Measurements from ENCODE around the gene ARMC2.

The ARMC2 gene

DNA sequence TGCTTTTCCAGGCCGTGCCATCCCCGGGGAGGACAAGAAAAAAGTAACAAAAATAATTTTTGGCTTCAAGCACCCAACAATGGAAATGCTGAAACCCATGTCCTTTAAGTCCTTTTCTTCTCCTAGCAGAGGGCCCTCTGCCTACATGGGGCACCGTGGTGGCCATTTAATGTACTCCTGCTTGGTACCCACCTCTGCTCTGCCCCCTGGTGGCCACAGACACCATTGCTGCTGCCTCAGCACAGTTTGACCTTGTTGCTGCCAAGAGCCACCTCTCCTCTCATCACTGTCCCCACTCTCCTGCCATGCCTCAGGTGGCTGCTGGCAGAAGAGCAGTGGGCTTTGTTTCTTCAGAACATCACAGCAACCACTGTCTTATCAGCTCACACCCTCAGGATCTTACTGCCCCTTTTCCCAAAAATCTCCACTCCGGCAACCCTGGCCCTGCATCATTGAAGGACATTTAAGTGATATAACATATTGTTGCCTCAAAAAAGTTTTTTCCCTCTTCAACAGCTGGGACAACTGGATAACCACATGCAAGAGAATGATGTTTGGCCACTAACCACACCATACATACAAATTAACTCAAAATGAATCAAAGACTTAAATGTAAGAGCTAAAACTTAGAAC lies 12.9 kb upstream of the ARMC2 start:
- Histone ChIP-seq H3K9ac (ENCODE audit: low read length) (no peak overlapping the region), H3K36me3 (ENCODE audit: insufficient read depth, low read length) (no peaks in the 10 kb centered on the region), H3K9me3 (ENCODE audit: low read length) (no peaks in the 10 kb centered on the region), H3K4me3 (ENCODE audit: low read depth in 1 of 2, low read length in 2 of 2) (no peak overlapping the region), H3K4me1 (ENCODE audit: insufficient read depth, low read length) (no peaks in the 10 kb centered on the region), H3K27me3 (ENCODE audit: control insufficient read depth in 1 of 2, insufficient read depth in 2 of 2, low read length in 2 of 2) (no peaks in the 10 kb centered on the region), H3K27ac (ENCODE audit: low read depth, low read length) (no peak overlapping the region)

DNA sequence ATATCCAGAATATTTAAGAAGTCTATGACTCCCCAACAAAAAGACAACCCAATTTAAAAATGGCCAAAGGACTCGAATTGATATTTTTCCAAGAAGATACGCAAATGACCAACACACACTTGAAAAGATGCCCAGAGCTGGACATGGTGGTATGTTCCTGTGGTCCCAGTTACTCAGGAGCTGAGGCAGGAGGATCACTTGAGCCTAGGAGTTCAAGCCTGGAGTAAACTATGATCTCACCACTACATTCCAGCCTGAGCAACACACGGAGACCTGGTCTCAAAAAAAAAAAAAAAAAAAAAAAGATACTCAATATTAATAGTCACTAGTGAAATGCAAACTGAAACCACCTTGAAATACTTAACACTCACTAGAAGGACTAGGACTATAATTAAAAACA lies 12.2 kb upstream of the ARMC2 start:
- H3K27me3 ChIP-seq (ENCODE audit: control insufficient read depth in 1 of 2, insufficient read depth in 2 of 2, low read length in 2 of 2), result no peaks in the 10 kb centered on the region
- H3K4me1 ChIP-seq (ENCODE audit: insufficient read depth, low read length), result no peaks in the 10 kb centered on the region
- H3K36me3 ChIP-seq (ENCODE audit: insufficient read depth, low read length), result no peaks in the 10 kb centered on the region
- H3K27ac ChIP-seq (ENCODE audit: low read depth, low read length), result no peak overlapping the region
- no peak overlapping the region for H3K4me3 ChIP-seq (ENCODE audit: low read depth in 1 of 2, low read length in 2 of 2)
- H3K9me3 ChIP-seq (ENCODE audit: low read length), result no peaks in the 10 kb centered on the region
- no peak overlapping the region for H3K9ac ChIP-seq (ENCODE audit: low read length)

DNA sequence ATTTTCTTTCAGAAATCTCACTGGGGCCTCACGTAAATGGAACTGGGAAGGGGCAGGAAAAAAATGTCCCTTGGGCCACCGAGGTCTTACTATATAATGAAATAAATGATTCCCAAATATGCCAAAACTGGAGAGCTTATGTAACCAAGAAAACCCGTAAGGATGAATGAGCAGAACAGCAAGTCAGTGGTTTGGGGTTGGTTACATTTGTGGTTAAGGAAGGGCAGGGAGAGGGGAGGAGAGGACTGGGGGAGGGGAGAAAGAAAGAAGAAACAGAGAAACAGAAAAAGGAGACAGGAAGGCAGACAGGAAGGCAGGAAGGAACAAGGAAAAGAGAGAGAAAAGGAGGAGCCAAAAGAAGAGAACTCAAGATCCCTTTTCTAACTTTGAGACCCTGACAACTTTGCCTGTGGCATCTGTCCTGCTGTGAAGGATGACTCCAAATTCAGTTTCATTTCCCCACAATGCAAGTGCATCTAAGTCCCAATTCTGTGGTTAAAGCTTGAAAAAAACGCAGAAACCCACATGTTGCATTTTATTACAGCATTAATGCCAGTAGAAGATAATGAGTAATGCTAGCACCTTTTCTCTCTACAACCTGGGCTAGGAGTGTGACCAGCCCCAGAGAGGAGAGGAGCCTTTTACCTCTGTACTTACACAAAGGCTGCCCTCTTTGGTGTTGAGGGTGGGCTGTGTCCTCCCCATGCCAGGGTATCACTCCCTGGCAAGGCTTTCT lies 10.8 kb upstream of the ARMC2 start:
- Histone ChIP-seq H3K4me3 (ENCODE audit: low read depth in 1 of 2, low read length in 2 of 2) (no peak overlapping the region), H3K36me3 (ENCODE audit: insufficient read depth, low read length) (no peaks in the 10 kb centered on the region), H3K9me3 (ENCODE audit: low read length) (no peaks in the 10 kb centered on the region), H3K9ac (ENCODE audit: low read length) (no peak overlapping the region), H3K27ac (ENCODE audit: low read depth, low read length) (no peak overlapping the region), H3K27me3 (ENCODE audit: control insufficient read depth in 1 of 2, insufficient read depth in 2 of 2, low read length in 2 of 2) (no peaks in the 10 kb centered on the region), H3K4me1 (ENCODE audit: insufficient read depth, low read length) (no peaks in the 10 kb centered on the region)

DNA sequence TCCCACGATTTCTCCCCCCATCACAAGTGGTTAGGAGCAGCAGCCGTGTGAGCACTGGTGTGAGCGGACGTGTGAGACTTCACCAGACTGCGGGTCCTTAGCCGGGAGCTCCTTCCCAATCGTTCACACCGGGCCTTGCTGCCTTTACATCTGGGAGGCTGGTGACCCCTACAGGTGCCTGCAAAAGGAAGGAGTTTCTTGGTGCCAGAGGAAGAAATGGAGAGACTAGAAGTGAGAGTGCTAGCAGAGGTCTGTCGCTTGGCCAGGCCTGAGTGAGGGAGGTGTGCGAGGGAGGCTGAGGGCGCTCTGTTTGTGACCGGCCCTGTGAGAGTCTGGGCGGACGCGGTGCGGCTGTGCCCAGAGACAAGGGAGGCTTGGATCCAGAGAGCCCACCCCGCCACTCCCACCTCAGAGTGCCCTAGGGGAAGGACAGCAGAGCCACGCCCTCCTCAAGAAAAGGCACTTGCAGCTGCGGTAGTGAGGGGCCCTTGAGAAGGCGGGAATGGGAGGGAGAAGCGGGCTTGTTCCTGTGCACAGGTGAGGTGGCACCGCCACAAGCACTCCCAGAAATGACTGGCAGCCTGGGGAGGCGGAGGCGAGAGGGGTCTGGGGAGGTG lies 10.0 kb upstream of the ARMC2 start:
- H3K4me1 ChIP-seq (ENCODE audit: insufficient read depth, low read length), result no peaks in the 10 kb centered on the region
- no peaks in the 10 kb centered on the region for H3K9me3 ChIP-seq (ENCODE audit: low read length)
- H3K36me3 ChIP-seq (ENCODE audit: insufficient read depth, low read length), result no peaks in the 10 kb centered on the region
- H3K9ac ChIP-seq (ENCODE audit: low read length), result no peak overlapping the region
- H3K27me3 ChIP-seq (ENCODE audit: control insufficient read depth in 1 of 2, insufficient read depth in 2 of 2, low read length in 2 of 2), result no peaks in the 10 kb centered on the region
- H3K27ac ChIP-seq (ENCODE audit: low read depth, low read length), result no peak overlapping the region
- no peak overlapping the region for H3K4me3 ChIP-seq (ENCODE audit: low read depth in 1 of 2, low read length in 2 of 2)

DNA sequence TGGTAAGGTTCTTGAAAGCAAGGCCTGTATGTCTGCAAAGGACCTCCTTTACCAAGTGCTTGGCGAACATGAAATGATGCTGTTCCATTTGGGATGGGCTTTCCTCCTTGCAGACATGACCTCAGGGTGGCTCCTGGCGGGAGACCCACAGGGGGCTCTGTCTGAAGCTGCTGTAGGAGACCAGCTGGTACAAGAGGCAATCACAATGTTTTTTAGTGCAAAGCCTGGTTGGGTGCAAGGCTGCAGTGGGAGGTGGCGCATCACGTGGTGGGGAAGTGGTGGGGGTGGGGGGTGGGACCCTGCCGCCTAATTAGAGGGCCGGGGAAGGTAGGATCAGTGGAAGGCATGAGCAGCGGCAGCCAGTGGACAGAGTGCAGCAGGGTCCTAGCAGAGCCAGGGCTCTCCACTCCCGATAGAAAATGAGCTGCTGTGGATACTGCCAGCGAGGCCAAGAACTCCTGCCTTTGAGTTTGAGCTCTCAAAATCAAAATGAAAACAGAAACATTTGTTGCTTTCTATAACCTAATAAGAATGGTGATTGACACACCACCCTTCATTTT lies 9.1 kb upstream of the ARMC2 start:
- Histone ChIP-seq H3K9me3 (ENCODE audit: low read length) (no peaks in the 10 kb centered on the region), H3K27ac (ENCODE audit: low read depth, low read length) (no peak overlapping the region), H3K4me1 (ENCODE audit: insufficient read depth, low read length) (no peaks in the 10 kb centered on the region), H3K9ac (ENCODE audit: low read length) (no peak overlapping the region), H3K27me3 (ENCODE audit: control insufficient read depth in 1 of 2, insufficient read depth in 2 of 2, low read length in 2 of 2) (no peaks in the 10 kb centered on the region), H3K36me3 (ENCODE audit: insufficient read depth, low read length) (no peaks in the 10 kb centered on the region), H3K4me3 (ENCODE audit: low read depth in 1 of 2, low read length in 2 of 2) (no peak overlapping the region)

DNA sequence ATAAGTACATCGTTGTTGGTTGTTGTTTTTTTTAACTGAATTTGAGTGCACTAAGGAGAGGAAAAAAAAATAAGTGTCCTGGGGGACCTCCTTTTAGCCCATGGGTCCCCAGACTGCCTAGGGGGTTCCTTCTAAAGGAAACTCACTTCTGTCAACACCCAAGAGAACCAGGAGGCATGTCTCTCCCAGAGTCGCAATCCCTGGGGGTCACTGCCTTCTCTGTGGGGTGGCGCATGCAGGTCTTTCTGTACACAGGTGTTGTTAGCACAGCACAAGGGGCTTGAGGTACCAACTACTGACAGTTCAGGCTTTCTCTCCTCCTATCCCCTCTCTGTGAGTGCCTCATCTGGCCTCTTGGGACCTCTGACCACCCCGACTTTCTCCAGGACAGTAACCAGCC lies 7.3 kb upstream of the ARMC2 start:
- Histone ChIP-seq H3K27ac (ENCODE audit: low read depth, low read length) (no peak overlapping the region), H3K4me1 (ENCODE audit: insufficient read depth, low read length) (no peaks in the 10 kb centered on the region), H3K36me3 (ENCODE audit: insufficient read depth, low read length) (no peaks in the 10 kb centered on the region), H3K27me3 (ENCODE audit: control insufficient read depth in 1 of 2, insufficient read depth in 2 of 2, low read length in 2 of 2) (no peaks in the 10 kb centered on the region), H3K9me3 (ENCODE audit: low read length) (no peaks in the 10 kb centered on the region), H3K4me3 (ENCODE audit: low read depth in 1 of 2, low read length in 2 of 2) (no peak overlapping the region), H3K9ac (ENCODE audit: low read length) (no peak overlapping the region)

DNA sequence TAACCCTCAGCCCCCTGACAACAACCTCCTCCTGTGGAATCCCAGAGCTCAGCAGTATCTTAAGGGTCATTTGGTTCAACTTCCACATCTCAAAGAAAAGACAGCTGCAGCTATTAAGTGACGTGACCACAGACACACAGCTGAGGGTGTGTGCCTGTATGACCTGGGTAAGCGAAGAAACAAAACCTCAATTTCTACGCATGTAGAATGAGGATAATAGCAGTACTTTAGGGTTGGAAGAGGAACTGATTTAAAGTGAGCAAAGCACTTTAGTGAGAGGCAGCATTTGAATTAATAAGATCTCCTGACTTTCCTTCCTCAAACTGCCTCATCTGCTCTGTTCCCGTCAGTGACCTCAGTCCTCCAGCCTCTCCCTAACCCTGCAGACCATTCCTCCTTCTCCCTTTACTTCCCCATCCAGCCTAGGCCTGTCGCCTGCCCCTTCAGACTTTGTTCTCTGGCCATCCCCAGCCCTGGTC lies 6.8 kb upstream of the ARMC2 start:
- H3K4me1 ChIP-seq (ENCODE audit: insufficient read depth, low read length), result no peaks in the 10 kb centered on the region

DNA sequence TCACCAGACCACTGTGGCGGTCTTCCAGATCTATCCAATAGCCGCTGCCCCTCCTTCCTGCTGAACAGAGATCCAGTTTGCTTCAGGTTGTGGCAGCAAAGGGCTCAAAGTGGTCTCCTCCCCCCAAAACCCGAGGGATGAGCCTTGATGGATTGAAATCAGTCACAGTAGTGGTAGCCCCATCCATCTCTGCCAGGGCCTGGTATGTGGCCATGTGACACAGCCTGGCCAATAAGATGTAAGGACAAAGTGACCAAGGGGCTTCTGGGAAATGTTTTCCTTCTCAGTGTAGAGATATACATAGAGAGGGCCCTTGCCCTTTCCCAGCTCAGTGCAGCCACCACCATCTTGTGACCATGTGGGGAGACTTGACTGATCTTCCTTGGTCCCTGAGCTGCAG lies 4.1 kb upstream of the ARMC2 start:
- no peaks in the 10 kb centered on the region for H3K36me3 ChIP-seq (ENCODE audit: insufficient read depth, low read length)
- no peaks in the 10 kb centered on the region for H3K27me3 ChIP-seq (ENCODE audit: control insufficient read depth in 1 of 2, insufficient read depth in 2 of 2, low read length in 2 of 2)
- no peaks in the 10 kb centered on the region for H3K9me3 ChIP-seq (ENCODE audit: low read length)
- H3K4me1 ChIP-seq (ENCODE audit: insufficient read depth, low read length), result no peaks in the 10 kb centered on the region
- H3K27ac ChIP-seq (ENCODE audit: low read depth, low read length), result no peak overlapping the region
- no peak overlapping the region for H3K9ac ChIP-seq (ENCODE audit: low read length)
- H3K4me3 ChIP-seq (ENCODE audit: low read depth in 1 of 2, low read length in 2 of 2), result no peak overlapping the region

More for the DNA sequence above, 6.8 kb upstream of the ARMC2 start:
- H3K36me3 ChIP-seq (ENCODE audit: insufficient read depth, low read length), result no peaks in the 10 kb centered on the region
- no peak overlapping the region for H3K9ac ChIP-seq (ENCODE audit: low read length)
- H3K9me3 ChIP-seq (ENCODE audit: low read length), result no peaks in the 10 kb centered on the region
- H3K27me3 ChIP-seq (ENCODE audit: control insufficient read depth in 1 of 2, insufficient read depth in 2 of 2, low read length in 2 of 2), result no peaks in the 10 kb centered on the region
- H3K27ac ChIP-seq (ENCODE audit: low read depth, low read length), result no peak overlapping the region
- no peak overlapping the region for H3K4me3 ChIP-seq (ENCODE audit: low read depth in 1 of 2, low read length in 2 of 2)

DNA sequence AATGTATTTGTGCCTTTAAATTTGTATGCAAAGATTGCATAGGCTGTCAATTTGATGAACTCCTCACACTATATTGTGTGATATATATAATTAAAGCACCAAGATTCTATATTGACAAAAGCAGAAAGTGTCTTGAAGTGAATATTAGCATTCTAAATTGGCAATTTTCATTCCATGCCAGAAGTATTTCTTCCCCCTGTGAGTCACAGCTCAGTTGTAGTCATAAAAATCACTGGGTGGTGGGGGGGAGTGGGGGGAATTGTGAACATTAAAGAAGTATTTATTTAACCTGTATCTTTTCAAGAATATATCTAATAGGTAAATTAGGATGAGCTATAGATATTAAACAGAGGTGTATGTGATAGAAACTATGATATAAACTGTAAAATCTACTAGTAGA lies 3.1 kb upstream of the ARMC2 start:
- no peak overlapping the region for H3K4me3 ChIP-seq (ENCODE audit: low read depth in 1 of 2, low read length in 2 of 2)
- no peak overlapping the region for H3K9ac ChIP-seq (ENCODE audit: low read length)
- no peaks in the 10 kb centered on the region for H3K9me3 ChIP-seq (ENCODE audit: low read length)
- H3K27ac ChIP-seq (ENCODE audit: low read depth, low read length), result no peak overlapping the region
- peaks cover 7% of the 10 kb centered on the region for H3K4me1 ChIP-seq (ENCODE audit: insufficient read depth, low read length)
- H3K27me3 ChIP-seq (ENCODE audit: control insufficient read depth in 1 of 2, insufficient read depth in 2 of 2, low read length in 2 of 2), result no peaks in the 10 kb centered on the region
- H3K36me3 ChIP-seq (ENCODE audit: insufficient read depth, low read length), result no peaks in the 10 kb centered on the region

DNA sequence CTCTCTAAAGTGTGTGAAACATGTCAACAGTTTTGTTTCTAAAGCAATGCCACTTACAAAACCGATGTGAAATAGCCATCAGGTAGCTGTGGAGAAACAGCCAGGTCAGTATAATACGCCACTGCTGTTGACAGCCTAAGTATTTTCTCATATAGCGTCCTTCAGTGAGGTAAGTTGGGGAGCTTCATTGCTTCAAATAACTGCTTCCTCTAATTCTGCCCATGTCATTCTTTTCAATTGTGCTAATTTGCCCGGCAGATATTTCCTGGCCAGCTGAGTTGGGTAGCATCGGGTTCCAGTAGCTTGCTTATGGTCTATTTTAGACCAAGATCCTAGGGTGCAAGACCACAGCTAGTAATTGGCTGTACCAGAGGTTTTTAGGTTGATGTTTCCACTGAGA lies 2.1 kb upstream of the ARMC2 start:
- H3K9ac ChIP-seq (ENCODE audit: low read length), result no peak overlapping the region
- H3K4me3 ChIP-seq (ENCODE audit: low read depth in 1 of 2, low read length in 2 of 2), result no peak overlapping the region
- H3K4me1 ChIP-seq (ENCODE audit: insufficient read depth, low read length), result peaks cover 9% of the 10 kb centered on the region
- H3K36me3 ChIP-seq (ENCODE audit: insufficient read depth, low read length), result no peaks in the 10 kb centered on the region
- no peak overlapping the region for H3K27ac ChIP-seq (ENCODE audit: low read depth, low read length)
- no peaks in the 10 kb centered on the region for H3K9me3 ChIP-seq (ENCODE audit: low read length)
- H3K27me3 ChIP-seq (ENCODE audit: control insufficient read depth in 1 of 2, insufficient read depth in 2 of 2, low read length in 2 of 2), result no peaks in the 10 kb centered on the region

DNA sequence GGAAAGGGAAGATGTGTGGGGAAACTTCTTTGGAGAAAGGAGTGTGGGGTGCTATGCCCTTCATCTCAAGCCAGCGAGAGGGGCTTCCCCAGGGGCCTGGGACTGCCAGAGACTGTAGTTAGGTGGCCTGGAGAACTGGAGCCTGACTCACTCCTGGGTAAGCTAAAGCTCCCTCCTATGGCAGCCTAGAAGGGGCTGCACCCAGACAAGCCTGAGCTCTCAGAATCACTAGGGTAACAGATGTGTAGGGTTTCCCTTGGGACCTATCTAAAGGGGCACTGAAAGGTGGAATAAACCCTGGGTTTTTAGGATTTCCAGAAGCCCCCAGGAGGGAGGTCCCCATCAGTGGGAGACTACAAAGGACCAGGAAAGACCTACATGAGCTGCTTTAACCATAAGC lies 1.6 kb upstream of the ARMC2 start:
- H3K27me3 ChIP-seq (ENCODE audit: control insufficient read depth in 1 of 2, insufficient read depth in 2 of 2, low read length in 2 of 2), result no peaks in the 10 kb centered on the region
- no peaks in the 10 kb centered on the region for H3K36me3 ChIP-seq (ENCODE audit: insufficient read depth, low read length)
- H3K9ac ChIP-seq (ENCODE audit: low read length), result no peak overlapping the region
- H3K4me1 ChIP-seq (ENCODE audit: insufficient read depth, low read length), result peaks cover 9% of the 10 kb centered on the region
- H3K9me3 ChIP-seq (ENCODE audit: low read length), result no peaks in the 10 kb centered on the region
- H3K4me3 ChIP-seq (ENCODE audit: low read depth in 1 of 2, low read length in 2 of 2), result no peak overlapping the region
- H3K27ac ChIP-seq (ENCODE audit: low read depth, low read length), result no peak overlapping the region

Measured in muscle layer of colon (tissue), 2 donors.